Myometrial cell (primary cell): Measurements from ENCODE around the gene CCDC196. TPM values are rescaled to one million over a fixed set of nuclear protein-coding genes. Genes with fewer than 3 reads are reported as not detected.

Experiments
- total RNA-seq: library from RNA; depleted of rRNA; stranded (reverse); fragments of >200 nt; gene quantifications from 2 replicates; pipeline ENCODE4 v1.2.3, GENCODE V29; 2015

CCDC196 gene
- total RNA-seq = not detected in 2 replicates

GRCh38 chr14:66485910-66486421 lies at the start of gene CCDC196:
TSS of gene CCDC196 (plus strand) at chr14:66486371. CDS start at chr14:66486503, 132 bp downstream.

GRCh38 chr14:66507722-66508546 lies 21.8 kb downstream of the CCDC196 start, which contains the start of gene GPHN:
TSS of gene GPHN (plus strand) at chr14:66508147.

Other genes starting within 250 kb of the CCDC196 start
- gene GPHN, start 21.8 kb downstream of the CCDC196 start, total RNA-seq = 12.4 and 15.1 TPM in 2 replicates